K562 (cell line): ENCODE data around the gene ACTN4.

Experiments used
- CBX3 ChIP-seq, 2 experiments: IDR thresholded peaks; 1 replicate in 1 of 2; 2 replicates in 1 of 2; pipeline ENCODE4 v1.6.1; 2012; ENCODE audit warnings: inconsistent platforms in 2 of 2, low read length in 2 of 2, borderline replicate concordance in 1 of 2, control low read depth in 1 of 2
- CREM ChIP-seq: IDR thresholded peaks from 2 replicates; pipeline ENCODE4 v1.6.1; 2014; ENCODE audit warnings: antibody characterized with exemption, low read depth
- CTCF ChIP-seq, 3 experiments: IDR thresholded peaks in 2 of 3; conservative IDR thresholded peaks in 1 of 3; 2 replicates each; pipeline ENCODE4 v1.5.1; 2011 to 2012; ENCODE audit warnings: low read length in 3 of 3, mild to moderate bottlenecking in 3 of 3, control low read depth in 2 of 3, improper control_type of control experiment in 1 of 3, inconsistent platforms in 1 of 3, low read depth in 1 of 3, mixed read lengths in 1 of 3, moderate library complexity in 1 of 3; ENCODE audit not compliant: insufficient read depth in 2 of 3
- FOXM1 ChIP-seq, 2 experiments: fragments of 450-650 bp in 1 of 2; sonication (generic) in 1 of 2; formaldehyde crosslinking in 1 of 2; IDR thresholded peaks; 2 replicates each; pipeline versions ENCODE4 v1.6.1 to v1.9.0; 2017 to 2022; ENCODE audit warnings: low read depth in 2 of 2, mild to moderate bottlenecking in 2 of 2, missing genetic modification reagents in 1 of 2, moderate library complexity in 1 of 2
- POLR2AphosphoS5 ChIP-seq: IDR thresholded peaks from 2 replicates; pipeline ENCODE4 v1.6.1; 2011; ENCODE audit warnings: mild to moderate bottlenecking, low read depth, low read length, moderate library complexity; ENCODE audit not compliant: control insufficient read depth, insufficient read depth
- SRSF9 ChIP-seq: fragments of 200-400 bp; formaldehyde crosslinking; IDR thresholded peaks from 2 replicates; pipeline ENCODE4 v1.6.1; 2017; ENCODE audit warnings: low read depth, low read length, borderline replicate concordance
- ZC3H8 ChIP-seq: fragments of 450-650 bp; IDR thresholded peaks from 2 replicates; pipeline ENCODE4 v1.6.1; 2017

GRCh38 chr19:38722947-38723605 is 75.6 kb downstream of the ACTN4 start:
- TF ChIP-seq POLR2AphosphoS5: no peak
- no peak for TF ChIP-seq CTCF (IDR thresholded peaks at IDR 0.05 in 2 of 3, conservative IDR thresholded peaks at IDR 0.05 in 1 of 3; ENCODE audit: insufficient read depth in 2 of 3, low read depth in 1 of 3, low read length in 3 of 3)
- TF ChIP-seq ZC3H8: no peak
- no peak for TF ChIP-seq CBX3 (IDR thresholded peaks at IDR 0.05; ENCODE audit: borderline replicate concordance in 1 of 2, low read length in 2 of 2)
- no peak for TF ChIP-seq CREM
- no peak for TF ChIP-seq SRSF9
- no peak for TF ChIP-seq FOXM1 (IDR thresholded peaks at IDR 0.05; ENCODE audit: low read depth)
- TF ChIP-seq FOXM1 (CRISPR knock-in tag; IDR thresholded peaks at IDR 0.05; ENCODE audit: low read depth): no peak
